HUES64 (cell line): ENCODE results near the gene ERMARD.

Experiments
- H3K27ac ChIP-seq: 2 replicates; pipeline ENCODE4 v1.7.0; 2013; ENCODE audit warnings: low read depth, low read length, inconsistent platforms
- H3K27me3 ChIP-seq: 2 replicates; pipeline ENCODE4 v1.6.1; 2013; ENCODE audit warnings: mild to moderate bottlenecking, low read length; ENCODE audit not compliant: insufficient read depth
- H3K36me3 ChIP-seq: 2 replicates; pipeline ENCODE4 v1.6.1; 2013; ENCODE audit warnings: mild to moderate bottlenecking, low read length; ENCODE audit not compliant: insufficient read depth
- H3K4me1 ChIP-seq: 2 replicates; pipeline ENCODE4 v1.6.1; 2013; ENCODE audit warnings: mild to moderate bottlenecking, low read length, moderate library complexity; ENCODE audit not compliant: insufficient read depth
- H3K4me3 ChIP-seq: 2 replicates; pipeline ENCODE4 v1.5.1; 2013; ENCODE audit warnings: mild to moderate bottlenecking, low read length, moderate library complexity
- H3K9ac ChIP-seq: 2 replicates; pipeline ENCODE4 v1.6.1; 2013; ENCODE audit warnings: mild to moderate bottlenecking, low read depth, low read length
- H3K9me3 ChIP-seq: 2 replicates; pipeline ENCODE4 v1.6.1; 2013; ENCODE audit warnings: low read depth, low read length; ENCODE audit not compliant: insufficient read depth
- WGBS: fragments of 150-250, 120-280 bp; methylation state at CpG from one replicate; pipeline ENCODE4 v1.1.7; 2013; ENCODE audit warnings: missing lambda C conversion rate; 5-methylcytosine and 5-hydroxymethylcytosine counted together

Gene ERMARD

DNA sequence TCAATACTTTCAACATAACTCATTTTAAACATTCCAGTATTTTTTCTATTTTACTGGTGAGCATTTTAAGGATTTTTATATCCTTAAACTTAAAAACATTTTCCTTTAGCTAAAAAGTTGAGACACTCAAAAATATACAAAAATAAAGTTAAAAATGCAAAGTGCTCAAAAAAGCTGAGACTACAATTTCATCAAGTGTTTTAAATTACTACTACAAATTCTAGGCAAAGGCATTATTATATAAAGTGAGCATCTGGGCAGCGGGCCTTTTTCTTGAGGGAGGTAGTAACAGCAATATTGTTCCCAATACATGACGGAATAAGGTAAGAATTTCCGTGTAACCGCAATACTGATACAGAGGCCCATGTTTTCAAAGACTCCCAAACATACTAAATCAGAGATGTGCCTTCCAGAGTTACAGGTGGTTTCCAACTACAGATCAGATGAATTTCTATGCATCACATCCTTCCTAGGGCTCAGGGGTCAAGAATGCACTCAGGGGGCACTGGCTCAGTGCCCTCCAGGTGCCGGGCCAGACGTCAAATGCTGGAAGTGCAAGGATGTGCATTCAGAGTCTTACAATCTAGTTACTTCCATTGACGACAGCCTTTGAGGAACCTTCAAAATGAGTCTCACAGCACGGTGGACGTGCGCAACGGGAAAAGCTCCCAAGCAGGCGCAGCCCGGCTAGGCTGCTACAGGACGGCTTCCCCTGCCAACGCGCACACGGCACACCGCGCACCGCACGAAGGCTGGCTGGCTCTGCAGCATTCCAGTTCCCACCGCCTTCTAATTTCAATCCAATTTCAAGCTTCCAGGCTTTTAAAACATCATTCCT lies 28.8 kb upstream of the ERMARD start:
- Histone ChIP-seq H3K9me3 (no peaks in the 10 kb centered on the region), H3K36me3 (peaks cover 23% of the 10 kb centered on the region), H3K27me3 (no peaks in the 10 kb centered on the region; the same call in 1 of the 2 replicates), H3K9ac (peak overlapping the region; percentile 57; the same call in 1 of the 2 replicates), H3K4me1 (peaks cover 29% of the 10 kb centered on the region), H3K27ac (no peak overlapping the region), H3K4me3 (peak overlapping the region; percentile 81)
- WGBS: 6% methylated on average over 22 of the region's 22 CpGs

GRCh38 chr6:169723200-169723909 lies 28.1 kb upstream of the ERMARD start:
- under 1% methylated on average over 70 of the region's 70 CpGs for WGBS
- Histone ChIP-seq H3K36me3 (peaks cover 16% of the 10 kb centered on the region), H3K4me3 (peak overlapping the region; percentile 81), H3K27me3 (no peaks in the 10 kb centered on the region; the same call in 1 of the 2 replicates), H3K4me1 (peaks cover 29% of the 10 kb centered on the region), H3K27ac (peak overlapping the region; percentile 60; the same call in 1 of the 2 replicates), H3K9ac (peak overlapping the region; percentile 57), H3K9me3 (no peaks in the 10 kb centered on the region)

DNA sequence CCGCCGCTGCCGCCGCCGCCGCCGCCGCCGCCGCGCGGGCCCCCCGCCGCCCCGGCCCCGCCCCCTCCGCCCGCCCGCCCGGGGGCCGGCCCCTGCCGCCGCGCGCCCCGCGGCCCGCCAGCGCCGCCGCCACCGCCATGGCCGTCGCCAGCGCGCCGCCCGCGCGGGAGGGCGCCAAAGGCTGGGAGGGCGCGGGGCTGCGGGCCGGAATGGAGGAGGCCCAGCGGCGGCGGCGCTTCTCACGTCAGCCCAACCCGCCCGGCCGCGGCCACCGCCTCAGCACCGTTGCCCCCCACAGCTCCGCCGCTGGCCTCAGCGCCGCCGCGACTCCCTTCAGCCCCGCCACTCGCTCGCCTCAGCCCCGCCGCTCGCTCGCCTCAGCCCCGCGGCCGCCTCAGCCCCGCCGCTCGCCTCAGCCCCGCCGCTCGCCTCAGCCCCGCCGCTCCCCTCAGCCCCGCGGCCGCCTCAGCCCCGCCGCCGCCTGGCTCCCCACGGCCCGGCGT lies 27.4 kb upstream of the ERMARD start:
- Histone ChIP-seq H3K4me1 (peaks cover 29% of the 10 kb centered on the region), H3K4me3 (peak overlapping the region; percentile 52)

GRCh38 chr6:169724494-169725124 lies 26.8 kb upstream of the ERMARD start, which contains the start of gene PHF10:
PHF10 (minus strand) TSS chr6:169724500; CDS start chr6:169723931, 569 bp downstream.
- Histone ChIP-seq H3K9ac (peak within 1 kb of the TSS; percentile 98), H3K4me3 (peak within 1 kb of the TSS; percentile 91), H3K9me3 (no peaks in the 10 kb centered on the region), H3K27me3 (no peaks in the 10 kb centered on the region; the same call in 1 of the 2 replicates), H3K27ac (peak within 1 kb of the TSS; percentile 98), H3K36me3 (peaks cover 6% of the 10 kb centered on the region; the same call in 1 of the 2 replicates), H3K4me1 (peaks cover 29% of the 10 kb centered on the region)
- WGBS: under 1% methylated on average over 81 of the region's 89 CpGs

More for the DNA sequence above, 27.4 kb upstream of the ERMARD start:
- H3K36me3 ChIP-seq: peaks cover 11% of the 10 kb centered on the region
- peak overlapping the region; percentile 85; the same call in 1 of the 2 replicates for H3K27ac ChIP-seq
- H3K9ac ChIP-seq: peak overlapping the region; percentile 76
- H3K9me3 ChIP-seq: no peaks in the 10 kb centered on the region
- H3K27me3 ChIP-seq: no peaks in the 10 kb centered on the region; the same call in 1 of the 2 replicates
- under 1% methylated on average over 85 of the region's 89 CpGs for WGBS

- 16% methylated on average over 26 of the region's 29 CpGs for WGBS
- Histone ChIP-seq H3K36me3 (peaks cover 4% of the 10 kb centered on the region; the same call in 1 of the 2 replicates), H3K9me3 (no peaks in the 10 kb centered on the region), H3K4me1 (peaks cover 29% of the 10 kb centered on the region), H3K9ac (peak overlapping the region; percentile 98), H3K4me3 (peak overlapping the region; percentile 91), H3K27ac (peak overlapping the region; percentile 98), H3K27me3 (no peaks in the 10 kb centered on the region; the same call in 1 of the 2 replicates)
Observed at GRCh38 chr6:169725125-169726048, 26.0 kb upstream of the ERMARD start.

DNA sequence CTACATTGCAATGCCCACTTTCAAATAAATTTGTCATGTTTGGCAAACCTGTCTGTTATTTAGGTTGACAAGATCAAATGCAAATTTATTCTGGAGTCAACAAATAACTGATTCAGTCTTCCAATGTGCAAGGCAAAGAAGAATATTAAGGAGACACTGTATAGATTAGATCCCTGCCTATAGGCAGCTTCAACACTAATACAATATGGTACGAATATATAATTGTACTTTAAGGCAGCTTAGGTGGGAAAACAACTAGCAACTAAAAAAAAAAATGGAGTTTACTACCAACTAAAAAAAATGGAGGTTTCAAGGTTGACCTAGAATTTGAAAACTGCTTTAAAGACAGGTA lies 25.4 kb upstream of the ERMARD start:
- no peaks in the 10 kb centered on the region; the same call in 1 of the 2 replicates for H3K27me3 ChIP-seq
- peak overlapping the region; percentile 98; the same call in 1 of the 2 replicates for H3K9ac ChIP-seq
- peaks cover 29% of the 10 kb centered on the region for H3K4me1 ChIP-seq
- WGBS: no CpG with 5 or more reads among the region's 1 CpG
- no peaks in the 10 kb centered on the region for H3K9me3 ChIP-seq
- H3K4me3 ChIP-seq: peak overlapping the region; percentile 91
- H3K27ac ChIP-seq: no peak overlapping the region
- H3K36me3 ChIP-seq: no peaks in the 10 kb centered on the region

GRCh38 chr6:169726963-169727362 lies 24.5 kb upstream of the ERMARD start:
- Histone ChIP-seq H3K36me3 (no peaks in the 10 kb centered on the region), H3K27ac (no peak overlapping the region), H3K4me3 (no peak overlapping the region), H3K9me3 (no peaks in the 10 kb centered on the region), H3K27me3 (no peaks in the 10 kb centered on the region; the same call in 1 of the 2 replicates), H3K4me1 (peaks cover 20% of the 10 kb centered on the region), H3K9ac (no peak overlapping the region)

- no peak overlapping the region for H3K27ac ChIP-seq
- no peak overlapping the region for H3K9ac ChIP-seq
- peaks cover 12% of the 10 kb centered on the region for H3K4me1 ChIP-seq
- H3K27me3 ChIP-seq: no peaks in the 10 kb centered on the region
- no peaks in the 10 kb centered on the region for H3K36me3 ChIP-seq
- H3K4me3 ChIP-seq: no peak overlapping the region
- H3K9me3 ChIP-seq: no peaks in the 10 kb centered on the region
Observed at GRCh38 chr6:169729961-169730360, 21.5 kb upstream of the ERMARD start.

- Histone ChIP-seq H3K4me3 (no peak overlapping the region), H3K36me3 (no peaks in the 10 kb centered on the region), H3K9ac (no peak overlapping the region), H3K9me3 (no peaks in the 10 kb centered on the region), H3K4me1 (0 out of 2 replicates have a peak, but pooled peaks cover 6% of the 10 kb centered on the region), H3K27ac (no peak overlapping the region), H3K27me3 (no peaks in the 10 kb centered on the region)
- WGBS: 79% methylated on average over 9 of the region's 9 CpGs
Observed at GRCh38 chr6:169738204-169738975, 13.0 kb upstream of the ERMARD start.
